ACHN (cell line): ENCODE data around the gene UVSSA.
"Not testable (repeated sequence)": the region's sequence is repeated elsewhere in the genome, so short reads cannot be mapped to it uniquely, and the experiment has no call there.

Experiments
- DNase-seq: peaks from one replicate; pipeline ENCODE4 v3.0.0-alpha.2; 2015
- in situ Hi-C: cut with HindIII; loops from 2 replicates; pipeline ENCODE4 v1.10.0; 2017; ENCODE audit warnings: low sequenced_read_pairs, low pct_ligation_motif_present, low pct_unique_long_range_greater_than_20kb

Gene UVSSA

GRCh38 chr4:1369091-1369450, 22.1 kb downstream of the UVSSA start:
- in situ Hi-C loops: no loop called here
- no peak for DNase-seq

- in situ Hi-C loops: no loop called here
- DNase-seq: no peak
Observed at GRCh38 chr4:1369479-1370079, 22.6 kb downstream of the UVSSA start.

- in situ Hi-C loops: no loop called here
- DNase-seq: no peak
Observed at GRCh38 chr4:1370321-1371124, 23.5 kb downstream of the UVSSA start.

- in situ Hi-C loops: no loop called here
- DNase-seq: no peak
Observed at GRCh38 chr4:1371176-1372165, 24.5 kb downstream of the UVSSA start.

- in situ Hi-C loops, DNase-seq: not testable (repeated sequence)
Observed at GRCh38 chr4:1372576-1372975, 25.6 kb downstream of the UVSSA start.

GRCh38 chr4:1373892-1374705, 27.1 kb downstream of the UVSSA start:
- in situ Hi-C loops: no loop called here
- no peak for DNase-seq

GRCh38 chr4:1374706-1375045, 27.7 kb downstream of the UVSSA start:
- in situ Hi-C loops: no loop called here
- no peak for DNase-seq

GRCh38 chr4:1375051-1375721, 28.2 kb downstream of the UVSSA start:
- in situ Hi-C loops: no loop called here
- no peak for DNase-seq

GRCh38 chr4:1375761-1376322, 28.8 kb downstream of the UVSSA start:
- no peak for DNase-seq
- in situ Hi-C loops: no loop called here

- no peak for DNase-seq
- in situ Hi-C loops: no loop called here
Observed at GRCh38 chr4:1376391-1376840, 29.4 kb downstream of the UVSSA start.

- in situ Hi-C loops: no loop called here
- DNase-seq: no peak
Observed at GRCh38 chr4:1376841-1377605, 30.0 kb downstream of the UVSSA start.

GRCh38 chr4:1377606-1378261, 30.7 kb downstream of the UVSSA start:
- DNase-seq: no peak
- in situ Hi-C loops: no loop called here

- in situ Hi-C loops: no loop called here
- no peak for DNase-seq
Observed at GRCh38 chr4:1378559-1379231, 31.7 kb downstream of the UVSSA start.

GRCh38 chr4:1379351-1379781, 32.4 kb downstream of the UVSSA start:
- in situ Hi-C loops: no loop called here
- DNase-seq: no peak

GRCh38 chr4:1379801-1380331, 32.9 kb downstream of the UVSSA start:
- in situ Hi-C loops: no loop called here
- no peak for DNase-seq
